GM23338 (cell line): Measurements from ENCODE around the gene FAM216A. TPM values are rescaled to one million over a fixed set of nuclear protein-coding genes. Genes with fewer than 3 reads are reported as not detected.

Experiments
- ATAC-seq: fragments of 200-7000 bp; cut with Tn5 transposase; 3 replicates; pipeline ENCODE4 v1.9.1; 2020
- DNase-seq: peaks from one replicate; pipeline ENCODE4 v3.0.0-alpha.2; 2015; ENCODE audit warnings: low spot score
- H2AFZ ChIP-seq: fragments of 200-600 bp; sonication (generic); 2 replicates; pipeline ENCODE4 v1.8.0; 2016; ENCODE audit warnings: antibody characterized with exemption, mild to moderate bottlenecking, moderate library complexity
- H3F3A ChIP-seq: fragments of 200-600 bp; sonication (generic); replicated peaks from 2 replicates; pipeline ENCODE4 v1.8.0; 2017; ENCODE audit warnings: antibody characterized with exemption, mixed run types, low read depth
- H3K27ac ChIP-seq: fragments of 200-600 bp; sonication (generic); 2 replicates; pipeline ENCODE4 v1.6.1; 2016; ENCODE audit warnings: low read depth
- H3K27me3 ChIP-seq: fragments of 200-600 bp; sonication (generic); 2 replicates; pipeline ENCODE4 v1.8.0; 2016; ENCODE audit warnings: mild to moderate bottlenecking, mixed run types, moderate library complexity; ENCODE audit not compliant: insufficient read depth
- H3K36me3 ChIP-seq: fragments of 200-600 bp; sonication (generic); 2 replicates; pipeline ENCODE4 v1.8.0; 2016; ENCODE audit warnings: mild to moderate bottlenecking; ENCODE audit not compliant: insufficient read depth
- H3K4me1 ChIP-seq: fragments of 200-600 bp; sonication (generic); 2 replicates; pipeline ENCODE4 v1.8.0; 2016; ENCODE audit warnings: mild to moderate bottlenecking, moderate library complexity; ENCODE audit not compliant: insufficient read depth
- H3K4me2 ChIP-seq: fragments of 200-600 bp; sonication (generic); 2 replicates; pipeline ENCODE4 v1.7.1; 2017; ENCODE audit warnings: mixed run types
- H3K4me3 ChIP-seq: fragments of 200-600 bp; sonication (generic); 2 replicates; pipeline ENCODE4 v1.6.1; 2016; ENCODE audit warnings: mixed run types
- H3K79me2 ChIP-seq: fragments of 200-600 bp; sonication (generic); replicated peaks from 2 replicates; pipeline ENCODE4 v1.8.0; 2017; ENCODE audit warnings: mild to moderate bottlenecking; ENCODE audit not compliant: insufficient read depth
- H3K9me2 ChIP-seq: fragments of 200-600 bp; sonication (generic); 2 replicates; pipeline ENCODE4 v1.8.0; 2017; ENCODE audit not compliant: insufficient read depth
- H4K20me1 ChIP-seq: fragments of 200-600 bp; sonication (generic); replicated peaks from 2 replicates; pipeline ENCODE4 v1.8.0; 2017; ENCODE audit warnings: mild to moderate bottlenecking; ENCODE audit not compliant: insufficient read depth
- H3K27ac Mint-ChIP-seq: 2 replicates; pipeline ENCODE4 v1.8.0; 2020; ENCODE audit warnings: inconsistent platforms, mild to moderate bottlenecking, moderate library complexity, mixed read lengths
- H3K27me3 Mint-ChIP-seq: 3 replicates; pipeline ENCODE4 v1.8.0; 2022; ENCODE audit warnings: low read depth, mild to moderate bottlenecking, moderate library complexity, mixed read lengths, inconsistent platforms; ENCODE audit not compliant: insufficient read depth, poor library complexity
- H3K36me3 Mint-ChIP-seq: 3 replicates; pipeline ENCODE4 v1.8.0; 2021; ENCODE audit warnings: low read depth, mild to moderate bottlenecking, inconsistent platforms, moderate library complexity, mixed read lengths
- H3K4me1 Mint-ChIP-seq: 3 replicates; pipeline ENCODE4 v1.8.0; 2020; ENCODE audit warnings: mild to moderate bottlenecking, inconsistent platforms, mixed read lengths
- H3K4me3 Mint-ChIP-seq: 3 replicates; pipeline ENCODE4 v1.8.0; 2021; ENCODE audit warnings: moderate library complexity, mild to moderate bottlenecking, inconsistent platforms, mixed read lengths
- H3K9me3 Mint-ChIP-seq: 3 replicates; pipeline ENCODE4 v1.8.0; 2020; ENCODE audit warnings: moderate library complexity, mild to moderate bottlenecking, inconsistent platforms, mixed read lengths
- CREB1 ChIP-seq: fragments of 250-450 bp; sonication (Bioruptor Pico); IDR thresholded peaks from 2 replicates; pipeline ENCODE4 v1.5.0; 2020; ENCODE audit warnings: low read depth, mild to moderate bottlenecking, moderate library complexity
- EZH2 ChIP-seq: fragments of 200-600 bp; sonication (generic); IDR thresholded peaks from one replicate; pipeline ENCODE4 v1.8.0; 2017; ENCODE audit warnings: antibody characterized with exemption, mild to moderate bottlenecking, low read depth; ENCODE audit not compliant: unreplicated experiment
- JUNB ChIP-seq: IDR thresholded peaks from one replicate; pipeline ENCODE4 v1.6.1; 2016; ENCODE audit warnings: antibody characterized with exemption; ENCODE audit not compliant: unreplicated experiment
- POLR2AphosphoS5 ChIP-seq: IDR thresholded peaks from 2 replicates; pipeline ENCODE4 v1.6.1; 2016; ENCODE audit warnings: antibody characterized with exemption, low read depth
- REST ChIP-seq: IDR thresholded peaks from one replicate; pipeline ENCODE4 v1.6.1; 2018; ENCODE audit warnings: antibody characterized with exemption; ENCODE audit not compliant: unreplicated experiment
- STAT1 ChIP-seq: IDR thresholded peaks from one replicate; pipeline ENCODE4 v1.6.1; 2016; ENCODE audit warnings: antibody characterized with exemption; ENCODE audit not compliant: unreplicated experiment
- polyA plus RNA-seq: library from polyadenylated mRNA; unstranded; fragments of >200 nt; fragmentation: Nextera tagmentation; extraction: Ambion mirVana; gene quantifications from 2 replicates; pipeline ENCODE4 v1.2.1, GENCODE V29; 2016
- total RNA-seq: library from RNA; depleted of rRNA; stranded (reverse); fragments of >200 nt; shearing (Covaris generic); gene quantifications from 2 replicates; pipeline ENCODE4 v1.2.3, GENCODE V29; 2014
- TF ChIP-seq, protein P1 (sequence below), 2 experiments: fragments of 200-600 bp in 1 of 2; sonication (generic) in 1 of 2; conservative IDR thresholded peaks; 2 replicates each; pipeline versions ENCODE4 v1.5.1 to v1.6.1; 2016 to 2017; ENCODE audit warnings: antibody characterized with exemption in 2 of 2, low read depth in 2 of 2, mild to moderate bottlenecking in 2 of 2, moderate library complexity in 1 of 2
- TF ChIP-seq, protein P2 (sequence below): IDR thresholded peaks from 2 replicates; pipeline ENCODE4 v1.6.1; 2016; ENCODE audit warnings: antibody characterized with exemption

FAM216A gene
- total and polyA plus RNA-seq, 2 experiments from 2014 or later = 27.1 to 53.0 TPM

GRCh38 chr12:110431957-110432587 lies 36.6 kb upstream of the FAM216A start (continued):
- TF ChIP-seq CREB1 = no peak
- TF ChIP-seq, protein P1, sequence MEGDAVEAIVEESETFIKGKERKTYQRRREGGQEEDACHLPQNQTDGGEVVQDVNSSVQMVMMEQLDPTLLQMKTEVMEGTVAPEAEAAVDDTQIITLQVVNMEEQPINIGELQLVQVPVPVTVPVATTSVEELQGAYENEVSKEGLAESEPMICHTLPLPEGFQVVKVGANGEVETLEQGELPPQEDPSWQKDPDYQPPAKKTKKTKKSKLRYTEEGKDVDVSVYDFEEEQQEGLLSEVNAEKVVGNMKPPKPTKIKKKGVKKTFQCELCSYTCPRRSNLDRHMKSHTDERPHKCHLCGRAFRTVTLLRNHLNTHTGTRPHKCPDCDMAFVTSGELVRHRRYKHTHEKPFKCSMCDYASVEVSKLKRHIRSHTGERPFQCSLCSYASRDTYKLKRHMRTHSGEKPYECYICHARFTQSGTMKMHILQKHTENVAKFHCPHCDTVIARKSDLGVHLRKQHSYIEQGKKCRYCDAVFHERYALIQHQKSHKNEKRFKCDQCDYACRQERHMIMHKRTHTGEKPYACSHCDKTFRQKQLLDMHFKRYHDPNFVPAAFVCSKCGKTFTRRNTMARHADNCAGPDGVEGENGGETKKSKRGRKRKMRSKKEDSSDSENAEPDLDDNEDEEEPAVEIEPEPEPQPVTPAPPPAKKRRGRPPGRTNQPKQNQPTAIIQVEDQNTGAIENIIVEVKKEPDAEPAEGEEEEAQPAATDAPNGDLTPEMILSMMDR (conservative IDR thresholded peaks at IDR 0.05; ENCODE audit: low read depth in 2 of 2) = no peak
- no peak for TF ChIP-seq POLR2AphosphoS5
- no peak for TF ChIP-seq JUNB
- no peak for TF ChIP-seq REST
- TF ChIP-seq, protein P2, sequence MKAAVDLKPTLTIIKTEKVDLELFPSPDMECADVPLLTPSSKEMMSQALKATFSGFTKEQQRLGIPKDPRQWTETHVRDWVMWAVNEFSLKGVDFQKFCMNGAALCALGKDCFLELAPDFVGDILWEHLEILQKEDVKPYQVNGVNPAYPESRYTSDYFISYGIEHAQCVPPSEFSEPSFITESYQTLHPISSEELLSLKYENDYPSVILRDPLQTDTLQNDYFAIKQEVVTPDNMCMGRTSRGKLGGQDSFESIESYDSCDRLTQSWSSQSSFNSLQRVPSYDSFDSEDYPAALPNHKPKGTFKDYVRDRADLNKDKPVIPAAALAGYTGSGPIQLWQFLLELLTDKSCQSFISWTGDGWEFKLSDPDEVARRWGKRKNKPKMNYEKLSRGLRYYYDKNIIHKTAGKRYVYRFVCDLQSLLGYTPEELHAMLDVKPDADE = no peak
- TF ChIP-seq EZH2 = no peak
- TF ChIP-seq STAT1 = no peak

GRCh38 chr12:110436231-110436630 lies 32.4 kb upstream of the FAM216A start:
- H3K79me2 ChIP-seq = no peaks in the 10 kb centered on the region
- H3F3A ChIP-seq = peaks cover 14% of the 10 kb centered on the region; the same call in 1 of the 2 replicates
- no peak overlapping the region for H3K4me2 ChIP-seq
- DNase-seq (no peak), ATAC-seq (no peak)
- H3K27me3 Mint-ChIP-seq = peaks cover 8% of the 10 kb centered on the region
- H3K4me3 ChIP-seq = no peak overlapping the region
- H3K36me3 Mint-ChIP-seq = peaks cover 55% of the 10 kb centered on the region
- no peaks in the 10 kb centered on the region for H4K20me1 ChIP-seq
- H3K9me2 ChIP-seq = no peaks in the 10 kb centered on the region
- TF ChIP-seq JUNB = no peak
- TF ChIP-seq, protein P1 (conservative IDR thresholded peaks at IDR 0.05; ENCODE audit: low read depth in 2 of 2) = no peak
- H3K27me3 ChIP-seq = no peaks in the 10 kb centered on the region
- H3K27ac ChIP-seq = no peak overlapping the region
- no peak overlapping the region for H3K27ac Mint-ChIP-seq
- no peak overlapping the region for H2AFZ ChIP-seq
- no peaks in the 10 kb centered on the region for H3K9me3 Mint-ChIP-seq
- H3K36me3 ChIP-seq = peaks cover 31% of the 10 kb centered on the region
- H3K4me1 Mint-ChIP-seq = no peaks in the 10 kb centered on the region
- H3K4me1 ChIP-seq = no peaks in the 10 kb centered on the region
- H3K4me3 Mint-ChIP-seq = no peak overlapping the region
